Activated naive CD4-positive, alpha-beta T cell treated with anti-CD3 and anti-CD28 coated beads, Interleukin-2, amount 50 U/mL, for 72 hours (primary cell): Measurements from ENCODE around the gene SPTBN4. TPM values are rescaled to one million over a fixed set of nuclear protein-coding genes. Genes with fewer than 3 reads are reported as not detected.
"Not testable (repeated sequence)": the region's sequence is repeated elsewhere in the genome, so short reads cannot be mapped to it uniquely, and the experiment has no call there.

ENCODE experiments used
- ATAC-seq, 2 donors: fragments of 150-1000 bp; cut with Tn5 transposase; 2 replicates each; pipeline ENCODE4 v1.10.0; 2021; ENCODE audit warnings: mild to moderate bottlenecking in 2 of 2, moderate library complexity in 2 of 2
- DNase-seq, 2 donors: peaks; one replicate each; pipeline ENCODE4 v3.0.0; 2021 to 2022; ENCODE audit warnings: low spot score in 2 of 2
- H3K27ac Mint-ChIP-seq, 2 donors: one replicate each; pipeline ENCODE4 v1.8.0; 2022; ENCODE audit warnings: mild to moderate bottlenecking in 2 of 2, mixed read lengths in 2 of 2
- H3K36me3 Mint-ChIP-seq, 2 donors: one replicate each; pipeline ENCODE4 v1.8.0; 2022; ENCODE audit warnings: mixed read lengths in 2 of 2
- H3K9me3 Mint-ChIP-seq, 2 donors: one replicate each; pipeline ENCODE4 v1.8.0; 2022; ENCODE audit warnings: mixed read lengths in 2 of 2
- total RNA-seq, 2 donors: library from RNA; stranded (reverse); gene quantifications; one replicate each; pipeline ENCODE4 v1.2.3, GENCODE V29; 2022

SPTBN4 gene
- total RNA-seq, 2 donors from 2014 or later: 3.7 to 4.2 TPM

GRCh38 chr19:40474737-40475136 lies 7.9 kb downstream of the SPTBN4 start:
- Mint-ChIP-seq H3K27ac (no peak overlapping the region), H3K9me3 (no peaks in the 10 kb centered on the region), H3K36me3 (no peaks in the 10 kb centered on the region)
- DNase-seq (no peak), ATAC-seq (no peak)

DNA sequence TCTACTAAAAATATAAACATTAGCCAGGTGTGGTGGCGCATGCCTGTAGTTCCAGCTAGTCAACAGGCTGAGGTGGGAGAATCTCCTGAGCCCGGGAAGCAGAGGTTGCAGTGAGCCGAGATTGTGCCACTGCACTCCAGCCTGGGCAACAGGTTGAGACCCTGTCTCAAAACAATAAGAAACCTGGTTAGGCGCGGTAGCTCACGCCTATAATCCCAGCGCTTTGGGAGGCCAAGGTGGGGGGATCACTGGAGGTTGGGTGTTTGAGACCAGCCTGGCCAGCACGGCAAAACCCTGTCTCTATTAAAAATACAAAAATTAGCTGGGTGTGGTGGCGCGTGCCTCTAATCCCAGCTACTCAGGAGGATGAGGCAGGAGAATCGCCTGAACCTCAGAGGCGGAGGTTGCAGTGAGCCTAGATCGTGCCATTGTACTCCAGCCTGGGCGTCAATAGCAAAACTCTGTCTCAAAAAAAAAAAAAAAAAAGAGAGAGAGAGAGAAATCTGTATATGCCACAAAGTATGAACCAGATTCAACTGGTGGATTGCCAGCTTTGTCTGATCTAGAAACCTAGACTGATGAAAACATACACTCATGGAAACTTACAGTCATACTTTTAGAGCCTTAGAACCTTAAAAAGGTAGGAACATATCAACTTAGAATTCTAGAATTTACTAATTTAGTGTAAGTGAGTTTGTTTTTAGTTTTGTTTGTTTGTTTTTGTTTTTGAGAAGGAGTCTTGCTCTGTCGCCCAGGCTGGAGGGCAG lies 9.3 kb downstream of the SPTBN4 start:
- not testable (repeated sequence) for H3K36me3 Mint-ChIP-seq, DNase-seq, H3K9me3 Mint-ChIP-seq
- peak; percentile 43 to 96 for ATAC-seq
- peak overlapping the region in 1 of 2 donors; percentile 14 for H3K27ac Mint-ChIP-seq

GRCh38 chr19:40486017-40486416 lies 19.2 kb downstream of the SPTBN4 start:
- ATAC-seq (no peak), DNase-seq (no peak)
- no peaks in the 10 kb centered on the region for H3K9me3 Mint-ChIP-seq
- no peaks in the 10 kb centered on the region for H3K36me3 Mint-ChIP-seq
- H3K27ac Mint-ChIP-seq: no peak overlapping the region

- Mint-ChIP-seq H3K27ac (no peak overlapping the region), H3K36me3 (no peaks in the 10 kb centered on the region), H3K9me3 (no peaks in the 10 kb centered on the region)
- DNase-seq: no peak
- ATAC-seq: no peak
Observed at GRCh38 chr19:40489882-40490230, 23.1 kb downstream of the SPTBN4 start.

DNA sequence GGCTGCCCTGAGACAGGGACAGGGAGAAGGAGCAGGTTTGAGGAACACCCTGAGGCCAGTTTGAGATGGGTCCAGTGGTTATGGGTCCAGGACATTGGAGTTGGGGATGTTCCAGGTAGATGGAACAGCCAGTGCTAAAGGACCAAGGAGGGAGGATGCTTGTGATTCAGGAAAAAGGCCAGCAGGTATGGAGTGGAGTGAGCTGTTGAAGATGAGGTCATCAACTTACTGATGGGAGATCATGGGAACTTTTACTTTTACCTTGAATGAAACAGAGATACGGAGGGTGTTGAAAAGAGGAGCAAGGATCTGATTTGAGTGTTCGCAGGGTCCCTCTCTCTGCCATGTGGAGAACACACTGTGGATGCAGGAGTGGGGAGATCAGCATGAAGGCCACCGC lies 25.5 kb downstream of the SPTBN4 start:
- ATAC-seq (no peak), DNase-seq (no peak)
- no peaks in the 10 kb centered on the region for H3K9me3 Mint-ChIP-seq
- no peaks in the 10 kb centered on the region for H3K36me3 Mint-ChIP-seq
- H3K27ac Mint-ChIP-seq: no peak overlapping the region

- no peaks in the 10 kb centered on the region for H3K36me3 Mint-ChIP-seq
- no peaks in the 10 kb centered on the region for H3K9me3 Mint-ChIP-seq
- DNase-seq: no peak
- H3K27ac Mint-ChIP-seq: peak overlapping the region in 1 of 2 donors; percentile 10
- no peak for ATAC-seq
Observed at GRCh38 chr19:40493778-40494177, 27.0 kb downstream of the SPTBN4 start.

- Mint-ChIP-seq H3K27ac (peak overlapping the region in 1 of 2 donors; percentile 10), H3K9me3 (no peaks in the 10 kb centered on the region), H3K36me3 (no peaks in the 10 kb centered on the region)
- DNase-seq: no peak
- ATAC-seq: no peak
Observed at GRCh38 chr19:40494191-40494838, 27.5 kb downstream of the SPTBN4 start.

DNA sequence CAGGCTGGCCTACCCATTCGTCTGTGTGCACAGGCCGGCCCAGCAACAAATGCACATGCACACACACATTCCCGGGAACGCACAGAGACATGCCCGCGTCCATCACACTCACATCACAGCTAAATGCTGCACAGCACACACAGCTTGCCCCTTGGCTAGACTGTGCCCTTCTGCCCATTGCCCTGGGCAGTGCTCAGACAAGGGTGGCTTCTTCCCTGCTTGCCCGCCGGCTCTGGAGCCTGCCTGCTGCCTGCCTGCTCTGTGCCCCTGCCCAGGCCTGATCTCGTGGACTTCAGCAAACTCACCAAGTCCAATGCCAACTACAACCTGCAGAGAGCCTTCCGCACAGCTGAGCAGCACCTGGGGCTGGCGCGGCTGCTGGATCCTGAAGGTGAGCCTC lies 30.4 kb downstream of the SPTBN4 start:
- ATAC-seq: no peak
- Mint-ChIP-seq H3K27ac (no peak overlapping the region), H3K9me3 (no peaks in the 10 kb centered on the region), H3K36me3 (no peaks in the 10 kb centered on the region)
- no peak for DNase-seq

GRCh38 chr19:40499320-40499719 lies 32.5 kb downstream of the SPTBN4 start:
- H3K9me3 Mint-ChIP-seq: no peaks in the 10 kb centered on the region
- DNase-seq (no peak), ATAC-seq (no peak)
- no peak overlapping the region for H3K27ac Mint-ChIP-seq
- H3K36me3 Mint-ChIP-seq: no peaks in the 10 kb centered on the region

- not testable (repeated sequence) for H3K36me3 Mint-ChIP-seq, H3K9me3 Mint-ChIP-seq, ATAC-seq, H3K27ac Mint-ChIP-seq, DNase-seq
Observed at GRCh38 chr19:40500678-40501530, 34.1 kb downstream of the SPTBN4 start.

DNA sequence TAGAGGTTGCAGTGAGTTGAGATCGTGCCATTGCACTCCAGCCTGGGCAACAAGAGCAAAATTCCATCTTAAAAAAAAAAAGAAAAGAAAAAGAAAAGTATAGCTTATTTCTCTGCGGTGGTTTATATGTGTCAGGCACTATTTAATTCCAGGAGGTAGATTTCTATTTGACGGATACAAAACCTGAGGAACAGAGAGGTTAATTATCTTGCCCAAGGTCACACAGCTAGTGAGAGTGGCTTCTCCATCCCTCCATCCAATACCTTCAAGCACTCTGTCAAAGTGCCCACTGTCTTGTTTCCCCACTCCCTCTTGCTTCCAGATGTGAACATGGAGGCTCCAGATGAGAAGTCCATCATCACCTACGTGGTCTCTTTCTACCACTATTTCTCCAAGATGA lies 34.8 kb downstream of the SPTBN4 start:
- Mint-ChIP-seq H3K27ac (no peak overlapping the region), H3K9me3 (no peaks in the 10 kb centered on the region), H3K36me3 (no peaks in the 10 kb centered on the region)
- no peak for ATAC-seq
- no peak for DNase-seq

GRCh38 chr19:40502081-40502480 lies 35.3 kb downstream of the SPTBN4 start:
- no peak for ATAC-seq
- Mint-ChIP-seq H3K36me3 (no peaks in the 10 kb centered on the region), H3K9me3 (no peaks in the 10 kb centered on the region), H3K27ac (no peak overlapping the region)
- no peak for DNase-seq

DNA sequence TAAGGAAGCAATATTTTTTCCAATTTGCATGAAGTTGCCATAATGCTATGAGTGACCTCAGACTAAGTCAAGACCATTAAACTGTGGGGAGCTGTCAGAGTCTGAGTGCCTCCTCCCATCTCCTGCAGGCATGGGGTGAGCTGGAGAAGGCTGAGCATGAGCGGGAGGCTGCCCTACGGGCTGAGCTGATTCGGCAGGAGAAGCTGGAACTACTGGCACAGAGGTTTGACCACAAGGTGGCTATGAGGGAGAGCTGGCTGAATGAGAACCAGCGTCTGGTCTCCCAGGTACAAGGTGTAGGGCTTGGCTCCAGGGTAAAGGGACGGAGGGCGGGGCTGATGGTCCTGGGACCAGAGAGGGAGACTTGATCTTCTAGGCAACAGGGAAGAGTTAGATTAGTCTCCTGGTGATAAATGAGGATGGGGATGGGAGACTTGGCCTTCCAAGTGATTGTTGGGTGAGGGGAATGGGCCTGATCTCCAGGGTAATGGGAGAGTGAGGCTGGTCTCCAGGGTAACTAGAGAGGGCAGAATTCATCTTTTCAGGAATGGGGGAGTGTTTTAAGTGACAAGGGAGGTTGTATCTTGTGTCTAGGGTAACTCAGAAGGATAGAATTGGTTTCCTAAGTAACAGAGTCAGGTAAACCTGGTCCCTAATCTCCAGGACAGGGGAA lies 36.0 kb downstream of the SPTBN4 start:
- no peak for ATAC-seq
- Mint-ChIP-seq H3K27ac (no peak overlapping the region), H3K36me3 (no peaks in the 10 kb centered on the region), H3K9me3 (no peaks in the 10 kb centered on the region)
- no peak for DNase-seq

DNA sequence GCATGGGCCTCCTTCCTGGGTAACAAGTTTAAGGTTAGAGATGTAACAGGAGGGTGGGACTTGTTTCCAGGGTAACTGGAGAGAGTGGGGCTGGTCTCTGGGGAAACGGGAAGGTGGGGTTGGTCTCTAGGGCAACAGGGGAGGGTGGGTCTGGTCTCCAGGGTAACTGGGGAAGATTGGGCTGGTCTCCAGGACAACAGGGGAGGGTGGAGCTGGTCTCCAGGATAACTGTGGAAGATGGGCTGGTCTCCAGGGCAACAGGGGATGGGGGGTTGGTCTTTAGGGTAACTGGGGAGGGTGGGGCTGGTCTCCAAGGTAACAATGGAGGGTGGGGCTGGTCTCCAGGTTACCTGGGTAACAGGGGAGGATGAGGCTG lies 36.5 kb downstream of the SPTBN4 start:
- DNase-seq (no peak), ATAC-seq (no peak)
- Mint-ChIP-seq H3K9me3 (no peaks in the 10 kb centered on the region), H3K36me3 (no peaks in the 10 kb centered on the region), H3K27ac (no peak overlapping the region)

- Mint-ChIP-seq H3K9me3 (no peaks in the 10 kb centered on the region), H3K27ac (peak overlapping the region in 1 of 2 donors; percentile 5), H3K36me3 (no peaks in the 10 kb centered on the region)
- no peak for DNase-seq
- ATAC-seq: no peak
Observed at GRCh38 chr19:40506099-40506498, 39.3 kb downstream of the SPTBN4 start.

- ATAC-seq (no peak), DNase-seq (no peak)
- Mint-ChIP-seq H3K36me3 (peaks cover 5 to 6% of the 10 kb centered on the region in 2 donors), H3K9me3 (no peaks in the 10 kb centered on the region), H3K27ac (no peak overlapping the region)
Observed at GRCh38 chr19:40507892-40508291, 41.1 kb downstream of the SPTBN4 start.

DNA sequence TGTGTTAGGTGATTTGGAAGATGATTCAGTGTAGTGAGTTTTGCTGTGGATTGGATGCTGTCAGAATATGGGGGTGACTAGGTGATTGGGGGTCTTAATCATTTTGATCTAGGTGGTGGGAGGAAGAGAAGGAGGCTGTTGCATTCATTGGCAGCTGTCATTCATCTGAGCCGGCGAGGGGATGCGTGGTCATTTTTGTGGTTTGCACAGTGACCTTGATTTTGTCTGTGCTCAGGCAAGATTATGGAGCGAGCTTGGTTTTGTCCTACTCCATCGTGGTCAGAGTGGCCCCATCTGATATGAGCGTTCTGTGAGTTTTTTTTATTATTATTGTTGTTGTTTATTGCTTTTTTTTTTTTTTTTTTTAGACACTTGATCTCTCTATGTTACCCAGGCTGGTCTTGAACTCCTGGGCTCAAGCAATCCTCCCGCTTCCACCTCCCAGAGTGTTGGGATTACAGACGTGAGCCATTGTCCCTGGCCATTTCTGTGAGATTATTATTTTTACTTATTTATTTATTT lies 42.0 kb downstream of the SPTBN4 start:
- DNase-seq (no peak), ATAC-seq (no peak)
- H3K9me3 Mint-ChIP-seq: no peaks in the 10 kb centered on the region
- H3K27ac Mint-ChIP-seq: no peak overlapping the region
- H3K36me3 Mint-ChIP-seq: peaks cover 5 to 6% of the 10 kb centered on the region in 2 donors
